ENCODE results near the gene ZSCAN5A.

GRCh38 chr19:56299688-56300087 is 15.0 kb downstream of the ZSCAN5A start:
- TF ChIP-seq, protein P1, sequence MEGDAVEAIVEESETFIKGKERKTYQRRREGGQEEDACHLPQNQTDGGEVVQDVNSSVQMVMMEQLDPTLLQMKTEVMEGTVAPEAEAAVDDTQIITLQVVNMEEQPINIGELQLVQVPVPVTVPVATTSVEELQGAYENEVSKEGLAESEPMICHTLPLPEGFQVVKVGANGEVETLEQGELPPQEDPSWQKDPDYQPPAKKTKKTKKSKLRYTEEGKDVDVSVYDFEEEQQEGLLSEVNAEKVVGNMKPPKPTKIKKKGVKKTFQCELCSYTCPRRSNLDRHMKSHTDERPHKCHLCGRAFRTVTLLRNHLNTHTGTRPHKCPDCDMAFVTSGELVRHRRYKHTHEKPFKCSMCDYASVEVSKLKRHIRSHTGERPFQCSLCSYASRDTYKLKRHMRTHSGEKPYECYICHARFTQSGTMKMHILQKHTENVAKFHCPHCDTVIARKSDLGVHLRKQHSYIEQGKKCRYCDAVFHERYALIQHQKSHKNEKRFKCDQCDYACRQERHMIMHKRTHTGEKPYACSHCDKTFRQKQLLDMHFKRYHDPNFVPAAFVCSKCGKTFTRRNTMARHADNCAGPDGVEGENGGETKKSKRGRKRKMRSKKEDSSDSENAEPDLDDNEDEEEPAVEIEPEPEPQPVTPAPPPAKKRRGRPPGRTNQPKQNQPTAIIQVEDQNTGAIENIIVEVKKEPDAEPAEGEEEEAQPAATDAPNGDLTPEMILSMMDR (IDR thresholded peaks at IDR 0.05): no peak
- TF ChIP-seq, protein P2, sequence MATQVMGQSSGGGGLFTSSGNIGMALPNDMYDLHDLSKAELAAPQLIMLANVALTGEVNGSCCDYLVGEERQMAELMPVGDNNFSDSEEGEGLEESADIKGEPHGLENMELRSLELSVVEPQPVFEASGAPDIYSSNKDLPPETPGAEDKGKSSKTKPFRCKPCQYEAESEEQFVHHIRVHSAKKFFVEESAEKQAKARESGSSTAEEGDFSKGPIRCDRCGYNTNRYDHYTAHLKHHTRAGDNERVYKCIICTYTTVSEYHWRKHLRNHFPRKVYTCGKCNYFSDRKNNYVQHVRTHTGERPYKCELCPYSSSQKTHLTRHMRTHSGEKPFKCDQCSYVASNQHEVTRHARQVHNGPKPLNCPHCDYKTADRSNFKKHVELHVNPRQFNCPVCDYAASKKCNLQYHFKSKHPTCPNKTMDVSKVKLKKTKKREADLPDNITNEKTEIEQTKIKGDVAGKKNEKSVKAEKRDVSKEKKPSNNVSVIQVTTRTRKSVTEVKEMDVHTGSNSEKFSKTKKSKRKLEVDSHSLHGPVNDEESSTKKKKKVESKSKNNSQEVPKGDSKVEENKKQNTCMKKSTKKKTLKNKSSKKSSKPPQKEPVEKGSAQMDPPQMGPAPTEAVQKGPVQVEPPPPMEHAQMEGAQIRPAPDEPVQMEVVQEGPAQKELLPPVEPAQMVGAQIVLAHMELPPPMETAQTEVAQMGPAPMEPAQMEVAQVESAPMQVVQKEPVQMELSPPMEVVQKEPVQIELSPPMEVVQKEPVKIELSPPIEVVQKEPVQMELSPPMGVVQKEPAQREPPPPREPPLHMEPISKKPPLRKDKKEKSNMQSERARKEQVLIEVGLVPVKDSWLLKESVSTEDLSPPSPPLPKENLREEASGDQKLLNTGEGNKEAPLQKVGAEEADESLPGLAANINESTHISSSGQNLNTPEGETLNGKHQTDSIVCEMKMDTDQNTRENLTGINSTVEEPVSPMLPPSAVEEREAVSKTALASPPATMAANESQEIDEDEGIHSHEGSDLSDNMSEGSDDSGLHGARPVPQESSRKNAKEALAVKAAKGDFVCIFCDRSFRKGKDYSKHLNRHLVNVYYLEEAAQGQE (IDR thresholded peaks at IDR 0.05; ENCODE audit: low read depth, low read length): no peak
- TF ChIP-seq USF1 (IDR thresholded peaks at IDR 0.05; ENCODE audit: borderline replicate concordance, low read depth) (no peak), CHD2 (IDR thresholded peaks at IDR 0.05; ENCODE audit: low read length, partially characterized antibody) (no peak)
